ENCODE data around the gene PLPPR2. TPM values are rescaled to one million over a fixed set of nuclear protein-coding genes. Genes with fewer than 3 reads are reported as not detected.
A peak's percentile ranks its signal among the peaks of the same experiment; 100 is the strongest.
"Not testable (repeated sequence)": the region's sequence is repeated elsewhere in the genome, so short reads cannot be mapped to it uniquely, and the experiment has no call there.

The PLPPR2 gene
- total RNA-seq, 1 donor from 2014 or later: 7.9 TPM

DNA sequence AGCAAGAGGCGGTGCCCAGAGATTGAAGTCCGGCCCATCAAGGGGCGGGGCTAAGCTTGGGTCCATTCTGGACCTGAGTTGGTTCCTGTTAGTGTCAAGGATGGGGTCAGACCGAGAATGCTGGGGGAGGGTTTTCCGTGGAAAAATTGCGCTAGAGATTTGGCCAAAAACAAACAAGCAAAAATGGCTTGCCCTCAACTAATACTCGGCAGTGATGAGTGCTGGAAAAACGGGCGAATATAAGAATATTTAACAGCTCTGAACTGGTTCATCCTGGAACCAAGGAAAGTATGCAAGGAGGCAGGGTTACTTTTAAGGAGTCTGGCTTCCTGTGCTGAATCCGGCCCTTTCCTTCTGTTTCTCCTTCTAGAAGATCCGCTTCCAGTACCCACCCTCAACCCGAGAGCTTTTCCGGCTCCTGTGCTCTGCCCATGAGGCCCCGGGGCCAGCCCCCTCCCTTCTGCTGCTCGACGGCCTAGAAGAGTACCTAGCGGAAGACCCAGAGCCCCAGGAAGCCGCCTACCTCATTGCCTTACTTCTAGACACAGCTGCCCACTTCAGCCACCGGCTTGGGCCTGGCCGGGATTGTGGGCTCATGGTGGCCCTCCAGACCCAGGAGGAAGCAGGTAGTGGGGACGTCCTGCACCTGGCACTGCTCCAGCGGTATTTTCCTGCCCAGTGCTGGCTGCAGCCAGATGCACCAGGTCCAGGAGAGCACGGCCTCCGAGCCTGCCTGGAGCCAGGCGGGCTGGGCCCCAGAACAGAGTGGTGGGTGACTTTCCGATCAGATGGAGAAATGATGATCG, 20.1 kb downstream of the PLPPR2 start:
- no peak overlapping the region for H3K4me3 Mint-ChIP-seq (ENCODE audit: low read depth)
- no peaks in the 10 kb centered on the region for H3K27me3 Mint-ChIP-seq
- H3K9me3 Mint-ChIP-seq (ENCODE audit: low read depth): no peaks in the 10 kb centered on the region
- peaks cover 7% of the 10 kb centered on the region for H3K4me1 Mint-ChIP-seq (ENCODE audit: low read depth)
- no peak overlapping the region for H3K27ac Mint-ChIP-seq
- no peak for DNase-seq (ENCODE audit: low spot score, unreplicated experiment)
- TF ChIP-seq, protein P1, sequence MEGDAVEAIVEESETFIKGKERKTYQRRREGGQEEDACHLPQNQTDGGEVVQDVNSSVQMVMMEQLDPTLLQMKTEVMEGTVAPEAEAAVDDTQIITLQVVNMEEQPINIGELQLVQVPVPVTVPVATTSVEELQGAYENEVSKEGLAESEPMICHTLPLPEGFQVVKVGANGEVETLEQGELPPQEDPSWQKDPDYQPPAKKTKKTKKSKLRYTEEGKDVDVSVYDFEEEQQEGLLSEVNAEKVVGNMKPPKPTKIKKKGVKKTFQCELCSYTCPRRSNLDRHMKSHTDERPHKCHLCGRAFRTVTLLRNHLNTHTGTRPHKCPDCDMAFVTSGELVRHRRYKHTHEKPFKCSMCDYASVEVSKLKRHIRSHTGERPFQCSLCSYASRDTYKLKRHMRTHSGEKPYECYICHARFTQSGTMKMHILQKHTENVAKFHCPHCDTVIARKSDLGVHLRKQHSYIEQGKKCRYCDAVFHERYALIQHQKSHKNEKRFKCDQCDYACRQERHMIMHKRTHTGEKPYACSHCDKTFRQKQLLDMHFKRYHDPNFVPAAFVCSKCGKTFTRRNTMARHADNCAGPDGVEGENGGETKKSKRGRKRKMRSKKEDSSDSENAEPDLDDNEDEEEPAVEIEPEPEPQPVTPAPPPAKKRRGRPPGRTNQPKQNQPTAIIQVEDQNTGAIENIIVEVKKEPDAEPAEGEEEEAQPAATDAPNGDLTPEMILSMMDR (IDR thresholded peaks at IDR 0.05; ENCODE audit: unreplicated experiment): no peak
- H3K36me3 Mint-ChIP-seq (ENCODE audit: insufficient read depth): peaks cover 3% of the 10 kb centered on the region

DNA sequence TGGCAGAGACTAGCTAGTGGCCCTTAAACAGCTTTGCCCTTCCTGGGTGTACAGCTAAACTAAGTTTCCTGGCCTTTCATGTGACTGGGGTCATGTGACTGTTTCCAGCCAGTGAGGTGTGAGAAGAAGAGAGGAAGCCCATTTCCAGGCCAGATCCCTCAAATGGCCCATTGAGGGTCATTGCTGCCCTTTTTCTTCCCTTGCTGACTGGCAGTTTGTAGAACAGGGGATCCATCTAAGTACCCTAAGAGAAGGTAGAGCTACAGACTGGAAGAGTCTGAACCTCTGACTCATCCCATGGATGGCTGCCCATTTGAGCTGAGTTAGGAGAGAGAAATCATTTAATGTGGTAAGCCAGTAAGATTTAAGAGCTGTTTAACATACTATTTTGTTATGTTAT, 22.0 kb downstream of the PLPPR2 start:
- Mint-ChIP-seq H3K27me3 (peaks cover 6% of the 10 kb centered on the region), H3K4me3 (ENCODE audit: low read depth) (no peak overlapping the region), H3K36me3 (ENCODE audit: insufficient read depth) (peaks cover 3% of the 10 kb centered on the region), H3K9me3 (ENCODE audit: low read depth) (no peaks in the 10 kb centered on the region), H3K4me1 (ENCODE audit: low read depth) (peaks cover 15% of the 10 kb centered on the region), H3K27ac (no peak overlapping the region)
- no peak for DNase-seq (ENCODE audit: low spot score, unreplicated experiment)
- TF ChIP-seq, protein P1 (IDR thresholded peaks at IDR 0.05; ENCODE audit: unreplicated experiment): no peak

DNA sequence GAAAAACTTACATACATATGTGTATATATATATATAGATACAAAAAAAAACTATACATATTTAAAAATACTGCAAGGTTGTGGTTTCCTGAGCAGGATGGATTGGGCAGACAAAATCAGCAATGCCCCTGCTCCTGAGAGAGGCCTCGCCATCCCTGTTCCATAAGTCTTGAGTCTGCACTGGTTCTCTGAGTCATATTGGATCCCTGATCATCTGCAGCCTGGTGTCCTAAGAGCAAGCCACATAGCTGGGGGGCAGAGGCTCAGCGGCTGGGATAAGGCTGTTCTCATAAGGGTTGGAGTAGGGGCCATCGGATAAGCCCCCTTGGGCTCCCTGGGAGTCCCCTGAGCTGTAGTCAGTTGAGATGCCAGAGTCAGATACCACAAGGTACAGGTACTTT, 22.5 kb downstream of the PLPPR2 start:
- no peak for DNase-seq (ENCODE audit: low spot score, unreplicated experiment)
- peaks cover 8% of the 10 kb centered on the region for H3K27me3 Mint-ChIP-seq

DNA sequence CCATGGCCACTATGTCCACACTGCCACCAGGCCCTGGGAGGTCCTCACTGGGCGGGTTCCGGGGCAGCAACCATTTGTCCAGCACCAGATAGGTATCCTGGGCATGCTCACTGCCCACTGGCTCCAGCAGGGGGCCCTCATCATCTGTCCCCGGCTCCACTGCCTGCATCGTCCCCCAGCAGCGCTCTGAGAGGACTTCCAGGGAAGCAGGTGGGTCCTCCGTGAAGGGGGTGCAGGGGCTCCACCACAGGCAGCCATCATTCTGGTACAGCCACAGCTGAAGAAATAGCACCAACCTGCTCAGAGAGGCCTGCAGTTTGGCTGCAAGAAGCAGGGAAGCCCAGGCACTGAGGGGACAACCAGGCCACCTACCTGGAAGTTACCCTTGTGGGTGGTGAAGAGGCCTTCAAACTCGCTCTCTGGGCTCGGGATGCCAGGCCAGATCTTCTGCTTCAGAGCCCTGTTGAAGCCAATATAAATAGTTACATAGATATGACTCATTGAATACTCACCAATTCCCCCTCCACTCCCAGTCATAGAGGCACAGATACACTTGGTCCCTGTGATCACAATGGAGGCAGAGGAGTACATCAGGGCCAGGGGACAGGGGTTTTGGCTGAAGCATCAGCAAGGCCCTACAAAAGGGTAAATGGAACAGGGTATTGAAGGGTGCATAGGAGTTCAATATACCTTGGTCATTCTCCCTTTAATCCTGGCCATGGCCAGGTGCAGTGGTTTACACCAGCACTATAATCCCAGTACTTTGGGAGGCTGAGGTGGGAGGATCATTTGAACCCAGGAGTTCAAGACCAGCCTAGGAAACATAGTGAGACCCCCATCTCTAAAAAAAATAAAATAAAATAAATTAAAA, 23.3 kb downstream of the PLPPR2 start:
- Mint-ChIP-seq H3K4me1 (ENCODE audit: low read depth) (peaks cover 12% of the 10 kb centered on the region), H3K9me3 (ENCODE audit: low read depth) (no peaks in the 10 kb centered on the region), H3K27ac (no peak overlapping the region), H3K4me3 (ENCODE audit: low read depth) (no peak overlapping the region), H3K36me3 (ENCODE audit: insufficient read depth) (peaks cover 3% of the 10 kb centered on the region), H3K27me3 (peaks cover 11% of the 10 kb centered on the region)
- TF ChIP-seq, protein P1 (IDR thresholded peaks at IDR 0.05; ENCODE audit: unreplicated experiment): peak; percentile 67
- DNase-seq (ENCODE audit: low spot score, unreplicated experiment): peak; percentile 63

More for the DNA sequence above, 22.5 kb downstream of the PLPPR2 start:
- H3K4me3 Mint-ChIP-seq (ENCODE audit: low read depth): no peak overlapping the region
- peak overlapping the region; percentile 42 for H3K27ac Mint-ChIP-seq
- peaks cover 15% of the 10 kb centered on the region for H3K4me1 Mint-ChIP-seq (ENCODE audit: low read depth)
- no peaks in the 10 kb centered on the region for H3K9me3 Mint-ChIP-seq (ENCODE audit: low read depth)
- TF ChIP-seq, protein P1 (IDR thresholded peaks at IDR 0.05; ENCODE audit: unreplicated experiment): no peak
- H3K36me3 Mint-ChIP-seq (ENCODE audit: insufficient read depth): peaks cover 3% of the 10 kb centered on the region

DNA sequence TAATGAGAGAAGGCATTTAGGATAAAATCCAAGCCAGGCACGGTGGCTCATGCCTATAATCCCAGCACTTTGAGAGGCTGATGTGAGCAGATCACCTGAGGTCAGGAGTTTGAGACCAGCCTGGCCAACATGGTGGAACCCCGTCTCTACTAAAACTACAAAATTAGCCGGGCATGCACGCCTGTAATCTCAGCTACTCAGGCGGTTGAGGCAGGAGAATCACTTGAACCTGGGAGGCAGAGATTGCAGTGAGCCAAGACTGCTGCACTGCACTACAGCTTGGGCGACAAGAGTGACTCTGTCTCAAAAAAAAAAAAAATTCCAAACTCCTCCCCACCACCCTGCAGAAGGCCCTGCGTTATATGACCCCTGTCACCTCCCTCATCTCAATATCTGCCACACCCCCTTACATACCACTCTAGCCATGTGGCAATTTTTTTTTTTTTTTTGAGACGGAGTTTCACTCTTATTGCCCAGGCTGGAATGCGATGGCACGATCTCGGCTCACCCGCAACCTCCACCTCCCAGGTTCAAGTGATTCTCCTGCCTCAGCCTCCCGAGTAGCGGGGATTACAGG, 24.1 kb downstream of the PLPPR2 start:
- not testable (repeated sequence) for H3K9me3 Mint-ChIP-seq (ENCODE audit: low read depth); H3K4me3 Mint-ChIP-seq (ENCODE audit: low read depth); H3K27ac Mint-ChIP-seq

More for the DNA sequence above, 24.1 kb downstream of the PLPPR2 start:
- Mint-ChIP-seq H3K4me1 (ENCODE audit: low read depth) (peaks cover 12% of the 10 kb centered on the region), H3K27me3 (peaks cover 11% of the 10 kb centered on the region)
- not testable (repeated sequence) for DNase-seq (ENCODE audit: low spot score, unreplicated experiment); H3K36me3 Mint-ChIP-seq (ENCODE audit: insufficient read depth)

All from progenitor cell of endocrine pancreas (in vitro differentiated cells).